Upper lobe of left lung (tissue), 4 donors: ENCODE measurements around the gene GBF1.

Experiments used
- CTCF ChIP-seq, 6 experiments: fragments of 450-650 bp in 4 of 6; fragments of 200-600 bp in 2 of 6; sonication (generic) in 2 of 6; IDR thresholded peaks; one replicate each; pipeline ENCODE4 v1.5.1; 2016 to 2019; ENCODE audit warnings: antibody characterized with exemption in 6 of 6
- EP300 ChIP-seq, 4 donors: sonication (generic); formaldehyde crosslinking; IDR thresholded peaks; one replicate each; pipeline ENCODE4 v1.5.1; 2017; ENCODE audit warnings: antibody characterized with exemption in 4 of 4, control low read depth in 2 of 4
- POLR2A ChIP-seq, 4 donors: fragments of 450-650 bp; IDR thresholded peaks; one replicate each; pipeline ENCODE4 v1.5.1; 2016 to 2017; ENCODE audit warnings: antibody characterized with exemption in 4 of 4, mild to moderate bottlenecking in 2 of 4
- POLR2AphosphoS5 ChIP-seq, 2 donors: sonication (generic); formaldehyde crosslinking; IDR thresholded peaks; one replicate each; pipeline ENCODE4 v1.5.1; 2017; ENCODE audit warnings: antibody characterized with exemption in 2 of 2

- TF ChIP-seq EP300 (IDR thresholded peaks at IDR 0.05) (no peak), CTCF (IDR thresholded peaks at IDR 0.05) (no peak), POLR2A (IDR thresholded peaks at IDR 0.05) (no peak), POLR2AphosphoS5 (IDR thresholded peaks at IDR 0.05) (no peak)
Measured at GRCh38 chr10:102396730-102397151, 151.4 kb downstream of the GBF1 start.
